A673 (cell line): ENCODE measurements around the gene POLA1. TPM values are rescaled to one million over a fixed set of nuclear protein-coding genes. Genes with fewer than 3 reads are reported as not detected.

ENCODE experiments used
- BruUV-seq: library from RNA; stranded (reverse); fragments of 400-500 nt; replicated peaks from 2 replicates; lab custom pipeline; 2021; lab: Mats Ljungman, UMichigan
- CTCF ChIA-PET: fragments of 300-600 bp; sonication (Branson Sonifier 250); formaldehyde crosslinking; loops from one replicate; lab custom pipeline; 2022; ENCODE audit warnings: antibody characterized with exemption; lab: Charles Lee
- POLR2A ChIA-PET: fragments of 300-600 bp; sonication (Branson Sonifier 250); formaldehyde crosslinking; loops from one replicate; lab custom pipeline; 2022; ENCODE audit warnings: antibody characterized with exemption; ENCODE audit not compliant: low non-redundant PET; lab: Charles Lee
- DNase-seq: peaks from one replicate; pipeline ENCODE4 v3.0.0-alpha.2; 2015; ENCODE audit warnings: low spot score
- H3K27ac ChIP-seq: fragments of 200-600 bp; sonication (generic); 2 replicates; pipeline ENCODE4 v1.5.1; 2016; ENCODE audit warnings: mixed run types, low read depth, mild to moderate bottlenecking, mixed read lengths, antibody characterized with exemption, low read length; ENCODE audit not compliant: poor library complexity, severe bottlenecking
- H3K27me3 ChIP-seq: fragments of 200-600 bp; sonication (generic); replicated peaks from 2 replicates; pipeline ENCODE4 v1.6.1; 2017; ENCODE audit warnings: mixed run types, low read depth, mild to moderate bottlenecking, mixed read lengths, antibody characterized with exemption, low read length; ENCODE audit not compliant: insufficient read depth, poor library complexity
- H3K36me3 ChIP-seq: fragments of 200-600 bp; sonication (generic); 2 replicates; pipeline ENCODE4 v1.6.1; 2016; ENCODE audit warnings: mixed run types, mild to moderate bottlenecking, mixed read lengths, antibody characterized with exemption, low read length; ENCODE audit not compliant: insufficient read depth, poor library complexity, severe bottlenecking
- H3K4me1 ChIP-seq: fragments of 200-600 bp; sonication (generic); 2 replicates; pipeline ENCODE4 v1.6.1; 2017; ENCODE audit warnings: mixed run types, mild to moderate bottlenecking, mixed read lengths, antibody characterized with exemption, low read length; ENCODE audit not compliant: insufficient read depth, poor library complexity, severe bottlenecking
- H3K4me3 ChIP-seq: fragments of 200-600 bp; sonication (generic); 2 replicates; pipeline ENCODE4 v1.5.1; 2016; ENCODE audit warnings: low read depth, mixed run types, mild to moderate bottlenecking, mixed read lengths, low read length; ENCODE audit not compliant: poor library complexity, severe bottlenecking
- H3K9me3 ChIP-seq: fragments of 200-600 bp; sonication (generic); 2 replicates; pipeline ENCODE4 v1.6.1; 2016; ENCODE audit warnings: mixed run types, low read depth, mild to moderate bottlenecking, mixed read lengths, antibody characterized with exemption, low read length; ENCODE audit not compliant: poor library complexity, severe bottlenecking
- EZH2 ChIP-seq: fragments of 200-600 bp; sonication (generic); IDR thresholded peaks from 2 replicates; pipeline ENCODE4 v1.6.1; 2017; ENCODE audit warnings: borderline replicate concordance, low read depth, mild to moderate bottlenecking, mixed read lengths, antibody characterized with exemption, low read length; ENCODE audit not compliant: poor library complexity, severe bottlenecking
- intact Hi-C: fragments of 100-400 bp; cut with micrococcal nuclease; formaldehyde crosslinking; loops from one replicate; pipeline ENCODE4 v1.10.0; 2022; ENCODE audit not compliant: unreplicated experiment
- total RNA-seq: library from RNA; stranded (reverse); gene quantifications from 2 replicates; pipeline ENCODE4 v1.2.3, GENCODE V29; 2021
- TF ChIP-seq, protein P1 (sequence below): fragments of 300-800, 200-600 bp; sonication (generic); conservative IDR thresholded peaks from 2 replicates; pipeline ENCODE4 v1.5.1; 2017; ENCODE audit warnings: low read depth, mild to moderate bottlenecking, antibody characterized with exemption, low read length, moderate library complexity, mixed read lengths

POLA1 gene
- total RNA-seq, 1 experiment from 2014 or later: 44.9 TPM

DNA sequence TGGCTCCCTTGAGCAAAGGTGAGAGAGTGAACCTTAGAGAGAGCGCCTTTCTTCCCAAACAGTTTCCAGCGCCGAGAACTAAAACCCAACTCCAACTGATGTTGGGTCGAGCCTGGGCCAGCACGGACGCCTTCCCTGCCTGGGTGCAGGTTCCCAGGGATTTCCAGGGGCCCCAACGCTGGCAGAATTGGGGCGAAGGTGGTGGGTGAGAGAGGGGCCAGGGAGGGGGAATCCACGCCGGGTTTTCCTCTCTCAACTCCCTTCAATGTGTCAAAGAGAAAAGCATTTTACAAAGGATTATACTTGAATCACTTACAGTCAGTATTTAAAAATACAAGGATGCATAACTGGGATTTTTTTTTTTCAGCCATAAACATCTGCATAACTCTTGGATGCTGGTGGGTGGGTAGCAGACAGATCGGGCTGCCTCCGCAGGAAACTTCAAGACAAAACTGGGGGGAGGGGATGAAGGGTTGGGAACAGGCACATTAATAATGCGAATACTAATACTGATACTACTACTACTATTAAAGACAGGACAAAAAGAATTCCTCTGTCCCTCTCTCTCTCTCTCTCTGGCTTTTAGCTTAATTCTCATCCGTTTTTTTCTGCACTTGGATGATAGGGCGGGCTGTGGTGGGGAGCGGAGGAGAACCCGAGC, 323.4 kb downstream of the POLA1 start:
- POLR2A ChIA-PET: no interaction called here

DNA sequence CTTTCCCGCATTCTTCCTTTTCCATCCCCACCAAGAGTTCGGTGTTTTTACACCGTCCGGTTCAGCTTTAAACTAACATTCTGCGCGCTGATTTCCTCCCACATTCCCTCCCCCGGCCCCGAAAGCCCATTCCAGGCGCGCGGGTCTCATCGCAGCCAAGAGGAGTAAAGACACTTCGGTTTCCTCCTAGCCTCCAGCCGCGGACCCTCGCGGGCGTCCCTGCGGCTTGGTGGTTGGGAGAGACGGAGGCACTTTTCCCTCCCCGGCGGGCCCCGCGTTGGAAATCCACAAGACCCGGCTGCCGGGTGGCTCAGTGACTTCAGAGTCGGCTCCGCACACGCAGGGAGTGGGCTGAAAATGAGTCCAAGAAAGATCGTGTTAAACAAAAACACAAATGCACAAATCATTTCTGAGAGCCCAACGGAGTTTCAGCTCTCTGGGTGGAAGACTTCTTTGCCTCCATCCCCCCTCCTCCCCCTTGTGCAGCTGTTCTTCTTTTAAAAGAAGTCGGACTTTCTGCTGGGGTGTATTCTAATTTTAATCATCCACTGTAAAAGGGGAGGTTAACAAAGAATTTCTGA, 324.0 kb downstream of the POLA1 start:
- H3K27me3 ChIP-seq: no peaks in the 10 kb centered on the region
- peak overlapping the region; percentile 66 for H3K27ac ChIP-seq
- ChIA-PET POLR2A (no interaction called here), CTCF (interaction anchor here (0.6 kb wide), 1 partner anchor 265 kb away, joined by 3 read pairs; no protein-coding TSS in a partner anchor)
- intact Hi-C loops: loop anchor here (2.0 to 10.0 kb wide), 4 partner anchors 35 to 267 kb away; no protein-coding TSS in a partner anchor
- peaks cover 33% of the 10 kb centered on the region for H3K4me1 ChIP-seq
- no peaks in the 10 kb centered on the region for H3K9me3 ChIP-seq
- peak; percentile 79 for DNase-seq
- no TSS peak for BruUV-seq
- H3K4me3 ChIP-seq: peak overlapping the region; percentile 49
- peak; percentile 33 for TF ChIP-seq EZH2
- TF ChIP-seq, protein P1, sequence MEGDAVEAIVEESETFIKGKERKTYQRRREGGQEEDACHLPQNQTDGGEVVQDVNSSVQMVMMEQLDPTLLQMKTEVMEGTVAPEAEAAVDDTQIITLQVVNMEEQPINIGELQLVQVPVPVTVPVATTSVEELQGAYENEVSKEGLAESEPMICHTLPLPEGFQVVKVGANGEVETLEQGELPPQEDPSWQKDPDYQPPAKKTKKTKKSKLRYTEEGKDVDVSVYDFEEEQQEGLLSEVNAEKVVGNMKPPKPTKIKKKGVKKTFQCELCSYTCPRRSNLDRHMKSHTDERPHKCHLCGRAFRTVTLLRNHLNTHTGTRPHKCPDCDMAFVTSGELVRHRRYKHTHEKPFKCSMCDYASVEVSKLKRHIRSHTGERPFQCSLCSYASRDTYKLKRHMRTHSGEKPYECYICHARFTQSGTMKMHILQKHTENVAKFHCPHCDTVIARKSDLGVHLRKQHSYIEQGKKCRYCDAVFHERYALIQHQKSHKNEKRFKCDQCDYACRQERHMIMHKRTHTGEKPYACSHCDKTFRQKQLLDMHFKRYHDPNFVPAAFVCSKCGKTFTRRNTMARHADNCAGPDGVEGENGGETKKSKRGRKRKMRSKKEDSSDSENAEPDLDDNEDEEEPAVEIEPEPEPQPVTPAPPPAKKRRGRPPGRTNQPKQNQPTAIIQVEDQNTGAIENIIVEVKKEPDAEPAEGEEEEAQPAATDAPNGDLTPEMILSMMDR: no peak
- H3K36me3 ChIP-seq: no peaks in the 10 kb centered on the region

More for the DNA sequence above, 323.4 kb downstream of the POLA1 start:
- intact Hi-C loops: loop anchor here (2.0 to 10.0 kb wide), 4 partner anchors 35 to 268 kb away; no protein-coding TSS in a partner anchor
- Histone ChIP-seq H3K27ac (peak overlapping the region; percentile 66), H3K4me1 (peaks cover 31% of the 10 kb centered on the region), H3K36me3 (peaks cover 5% of the 10 kb centered on the region), H3K9me3 (no peaks in the 10 kb centered on the region), H3K27me3 (no peaks in the 10 kb centered on the region), H3K4me3 (peak overlapping the region; percentile 49)
- no TSS peak for BruUV-seq
- DNase-seq: no peak
- no peak for TF ChIP-seq EZH2
- TF ChIP-seq, protein P1: no peak
- CTCF ChIA-PET: interaction anchor here (0.6 kb wide), 2 partner anchors 66 to 264 kb away, joined by 3 to 5 read pairs; no protein-coding TSS in a partner anchor

DNA sequence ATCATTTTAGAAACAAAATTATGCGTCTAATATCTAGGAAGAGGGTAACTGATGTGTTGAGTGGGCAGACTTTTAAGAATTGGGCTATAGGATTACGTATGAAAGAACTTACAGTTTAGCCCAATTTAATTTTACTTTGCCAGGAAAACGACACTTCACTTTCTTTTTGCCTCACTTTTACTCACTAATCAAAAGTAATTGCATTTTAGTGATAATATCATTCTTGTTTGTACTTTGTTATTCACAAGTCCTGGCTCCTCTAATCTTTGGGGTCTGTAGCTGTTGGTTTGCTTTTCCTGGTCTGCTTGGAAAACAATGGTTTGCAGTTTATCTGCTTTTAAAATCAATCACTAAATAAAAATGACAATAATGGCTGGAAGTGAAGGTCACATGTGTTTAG, 325.0 kb downstream of the POLA1 start:
- H3K27me3 ChIP-seq: no peaks in the 10 kb centered on the region
- no peak overlapping the region for H3K4me3 ChIP-seq
- H3K9me3 ChIP-seq: no peaks in the 10 kb centered on the region
- peak overlapping the region; percentile 71 for H3K27ac ChIP-seq
- intact Hi-C loops: loop anchor here (5.0 to 10.0 kb wide), 3 partner anchors 34 to 266 kb away; no protein-coding TSS in a partner anchor
- POLR2A ChIA-PET: no interaction called here
- no peak for TF ChIP-seq EZH2
- TF ChIP-seq, protein P1: no peak
- CTCF ChIA-PET: no interaction called here
- no TSS peak for BruUV-seq
- DNase-seq: no peak
- no peaks in the 10 kb centered on the region for H3K36me3 ChIP-seq
- peaks cover 36% of the 10 kb centered on the region for H3K4me1 ChIP-seq
